Body of pancreas (tissue), 4 donors: ENCODE measurements around the gene AIFM2.

Experiments used
- CTCF ChIP-seq, 7 experiments: fragments of 450-650 bp in 4 of 7; fragments of 200-600 bp in 3 of 7; sonication (generic) in 3 of 7; IDR thresholded peaks; one replicate each; pipeline ENCODE4 v1.5.1; 2016 to 2019; ENCODE audit warnings: antibody characterized with exemption in 7 of 7
- POLR2A ChIP-seq, 3 donors: fragments of 450-650 bp; IDR thresholded peaks; one replicate each; pipeline ENCODE4 v1.6.1; 2016; ENCODE audit warnings: antibody characterized with exemption in 3 of 3, mild to moderate bottlenecking in 2 of 3

GRCh38 chr10:70119623-70120022, 13.0 kb downstream of the AIFM2 start:
- no peak for TF ChIP-seq CTCF (IDR thresholded peaks at IDR 0.05)
- TF ChIP-seq POLR2A (IDR thresholded peaks at IDR 0.05), result no peak
